ENCODE data around the gene UTS2B.

The UTS2B gene

DNA sequence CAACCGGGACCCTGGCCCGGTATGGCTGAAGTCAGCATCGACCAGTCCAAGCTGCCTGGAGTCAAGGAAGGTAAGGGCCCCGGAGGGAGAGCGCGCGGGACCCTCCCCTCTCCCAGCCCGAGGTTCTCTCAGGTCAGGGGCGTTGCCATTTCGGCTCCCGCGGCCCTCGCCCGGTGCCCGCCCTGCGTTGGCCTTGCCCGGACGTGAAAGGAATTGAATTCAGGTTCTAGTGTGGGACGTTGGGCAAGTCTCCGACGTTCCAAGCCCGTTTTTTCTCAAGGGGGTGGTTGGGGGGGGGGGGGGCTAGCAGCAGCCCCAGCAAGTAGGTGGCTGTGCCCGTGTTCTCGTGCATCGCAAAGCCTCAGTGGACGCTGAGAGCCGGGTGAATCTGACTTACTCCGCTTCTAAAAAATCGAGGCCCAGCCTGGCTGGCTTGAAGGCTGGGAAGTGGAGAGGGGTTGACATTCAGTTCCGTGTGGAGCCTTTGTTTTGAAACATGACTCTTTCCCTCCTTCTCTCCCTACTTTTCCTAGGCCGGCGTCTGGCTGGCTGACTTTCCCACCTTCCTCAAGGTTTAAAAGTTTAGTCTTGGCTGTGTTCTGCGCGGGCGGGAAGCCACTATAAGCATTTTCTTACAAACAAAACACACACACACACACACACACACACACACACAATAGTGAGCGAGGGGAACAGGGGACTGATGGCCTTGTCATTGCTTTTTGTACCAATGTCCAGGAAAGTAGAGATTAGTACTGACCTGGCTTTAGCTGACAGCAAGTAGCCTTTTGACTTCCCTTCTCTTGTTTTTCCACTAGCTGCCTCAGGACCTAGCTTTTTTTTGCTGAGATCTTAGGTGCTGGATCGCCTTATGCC, at the start of gene UTS2B:
UTS2B (minus strand) TSS at position 873 of the 876 bp plus-strand sequence. CDS start 48,337 bp downstream, outside the sequence.
- peak; percentile 35 to 55 for DNase-seq

GRCh38 chr3:191380001-191380400, 49.7 kb upstream of the UTS2B start:
- DNase-seq, result no peak

- no peak for DNase-seq
Observed at GRCh38 chr3:191379446-191379845, 49.1 kb upstream of the UTS2B start.

DNA sequence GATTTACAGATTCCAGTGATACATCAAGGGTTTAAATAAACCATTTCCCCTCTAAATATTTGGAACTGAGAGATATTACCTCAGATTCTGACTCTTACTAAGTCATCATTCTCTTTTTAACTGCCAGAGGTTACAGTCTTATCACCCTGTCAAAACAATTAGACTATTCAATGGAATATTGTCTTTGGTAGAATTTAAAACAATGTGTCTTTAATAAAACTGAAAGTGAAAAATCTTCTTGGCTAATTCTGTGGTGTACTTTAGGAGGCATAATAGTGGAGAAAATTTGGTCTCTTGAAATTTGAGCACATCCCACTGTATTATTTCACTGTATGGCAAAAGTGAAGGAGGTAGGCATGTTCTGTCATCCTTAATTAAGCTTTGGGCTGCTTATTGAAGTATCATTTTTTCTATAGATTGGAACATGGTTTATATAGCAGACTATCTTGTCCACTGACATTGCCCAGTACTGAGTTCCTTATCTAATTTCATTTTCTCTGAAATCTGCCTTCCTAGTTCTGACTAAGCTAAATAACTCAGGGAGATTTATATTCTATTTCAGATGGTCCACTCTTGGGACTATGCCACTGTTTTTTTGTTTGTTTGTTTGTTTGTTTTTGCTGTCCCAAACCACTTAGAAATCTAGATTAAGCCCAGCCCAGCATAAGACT, 48.0 kb upstream of the UTS2B start:
- DNase-seq, result no peak

DNA sequence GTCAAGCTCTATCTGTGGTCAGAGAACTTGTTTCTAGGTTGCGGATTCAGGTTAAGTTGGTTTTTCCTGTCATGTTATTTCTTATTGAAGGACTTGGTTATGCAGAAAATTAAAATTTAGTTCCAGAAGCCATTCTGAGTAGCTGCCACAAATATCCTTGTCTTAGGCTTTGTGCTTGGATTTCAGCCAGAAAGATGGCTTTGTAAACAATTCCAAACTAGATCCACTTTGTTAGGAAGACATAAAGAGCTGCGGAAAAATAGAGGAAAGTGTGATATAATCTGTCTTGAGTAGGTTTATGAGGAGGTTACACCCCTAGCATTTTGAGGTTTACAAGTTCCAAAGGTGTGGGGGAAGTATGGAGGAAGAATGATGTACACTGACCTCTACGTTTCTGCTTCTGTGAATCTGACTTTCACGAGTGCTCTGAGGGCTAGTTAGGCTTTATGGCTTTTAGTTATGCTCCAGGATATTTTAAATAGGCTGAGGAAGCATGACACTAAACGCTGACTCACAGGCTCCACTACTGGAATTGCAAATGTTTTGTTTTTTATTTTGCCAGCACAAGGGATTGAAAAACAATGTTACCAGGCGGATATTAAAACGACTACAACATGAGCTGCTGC, 46.3 kb upstream of the UTS2B start:
- no peak for DNase-seq

DNA sequence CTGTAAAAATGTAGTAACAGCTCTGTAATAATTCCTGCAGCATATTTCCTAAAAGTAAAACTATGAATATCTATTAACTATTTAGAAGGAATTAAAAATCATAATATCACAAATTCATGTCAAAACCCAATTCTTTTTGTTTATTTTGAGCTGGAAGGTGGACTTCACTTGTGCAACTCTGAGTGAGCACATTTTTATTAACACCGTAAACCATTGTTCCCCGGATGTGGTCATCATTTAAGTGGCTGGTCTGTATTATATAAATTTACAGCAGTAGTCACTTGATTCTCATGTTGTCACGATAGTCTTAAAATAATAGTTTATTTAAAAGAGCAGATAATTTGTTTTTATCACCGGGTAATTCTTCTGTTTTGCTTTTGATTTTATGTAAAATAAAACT, 43.0 kb upstream of the UTS2B start:
- DNase-seq, result no peak

DNA sequence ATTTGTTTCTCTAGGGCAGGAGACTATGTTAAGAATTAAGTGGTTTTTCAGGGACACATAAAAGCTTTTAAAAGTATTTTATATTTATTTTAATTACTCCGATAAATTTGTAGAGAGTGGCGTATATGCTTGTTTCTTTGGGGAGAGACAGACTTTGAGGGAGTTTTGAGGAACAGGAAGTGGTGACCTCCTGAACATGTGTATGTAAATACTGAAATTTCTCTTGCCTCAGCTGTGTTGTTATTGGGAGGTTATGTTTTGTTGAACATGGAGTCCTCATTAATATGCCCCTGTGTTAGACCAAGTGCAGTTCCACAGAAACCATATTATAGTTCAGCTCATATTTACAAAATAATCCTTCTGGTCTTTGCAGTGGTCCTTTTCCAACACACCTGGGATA, 41.8 kb upstream of the UTS2B start:
- DNase-seq, result no peak

- no peak for DNase-seq
Observed at GRCh38 chr3:191369616-191370010, 39.3 kb upstream of the UTS2B start.

DNA sequence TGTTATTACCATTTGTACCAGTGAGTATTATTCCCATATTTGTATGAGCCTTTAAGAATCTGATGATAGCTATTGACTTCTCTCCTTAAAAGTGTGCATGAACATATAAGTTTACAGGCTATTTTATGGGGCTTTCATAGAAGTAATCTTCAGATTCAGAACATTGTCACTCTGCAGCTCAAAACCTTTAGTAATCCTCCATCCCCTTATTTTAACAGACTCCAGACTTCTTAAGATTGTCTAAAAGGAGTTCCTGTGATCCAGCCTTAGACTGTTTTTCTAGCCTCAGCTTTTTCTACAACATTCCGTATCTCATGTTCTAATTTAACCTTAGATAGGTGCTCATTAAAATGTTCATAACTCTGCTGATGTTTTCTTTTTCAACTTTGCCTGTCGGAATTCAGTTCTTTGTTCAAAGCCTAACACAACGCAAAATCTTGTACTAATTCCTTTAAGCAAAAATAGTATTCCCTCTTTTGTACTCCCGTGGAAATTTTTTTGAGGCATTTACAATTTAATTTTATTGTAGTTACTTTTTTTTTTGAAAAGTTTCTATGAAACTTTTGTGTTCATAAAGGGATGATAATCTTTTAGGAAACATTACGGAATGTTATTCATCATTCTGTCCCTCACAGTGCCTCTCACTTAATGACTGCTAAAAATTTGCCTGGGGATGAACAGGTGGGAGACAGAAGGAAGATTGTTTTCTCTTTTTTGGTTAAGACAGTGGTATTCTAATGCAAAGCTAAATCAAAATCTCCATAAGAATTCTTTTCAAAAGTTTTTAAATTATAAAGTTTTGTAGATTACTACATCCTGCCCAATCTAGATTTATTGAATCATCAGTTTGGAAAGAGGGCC, 38.7 kb upstream of the UTS2B start:
- DNase-seq, result no peak

DNA sequence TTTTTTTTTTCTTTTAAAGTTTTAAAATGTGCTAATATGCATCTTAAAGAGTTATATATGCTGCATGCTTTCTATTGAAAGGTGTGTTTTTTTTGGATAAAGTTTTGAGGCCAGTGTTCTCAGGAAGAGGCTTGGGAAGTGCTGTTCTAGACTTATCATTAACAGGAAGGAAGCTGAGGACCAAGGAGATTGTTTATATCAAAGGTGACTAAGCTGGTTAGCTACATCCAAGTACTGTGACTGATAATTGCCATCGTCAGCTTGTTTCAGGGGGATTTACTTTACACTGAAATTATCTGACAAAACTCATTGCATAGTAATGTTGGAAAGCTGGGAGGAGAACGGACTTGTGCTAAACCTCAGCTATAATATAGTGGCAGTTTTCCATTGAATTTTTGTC, 36.3 kb upstream of the UTS2B start:
- DNase-seq, result no peak

- DNase-seq, result no peak
Observed at GRCh38 chr3:191363221-191363620, 32.9 kb upstream of the UTS2B start.

DNA sequence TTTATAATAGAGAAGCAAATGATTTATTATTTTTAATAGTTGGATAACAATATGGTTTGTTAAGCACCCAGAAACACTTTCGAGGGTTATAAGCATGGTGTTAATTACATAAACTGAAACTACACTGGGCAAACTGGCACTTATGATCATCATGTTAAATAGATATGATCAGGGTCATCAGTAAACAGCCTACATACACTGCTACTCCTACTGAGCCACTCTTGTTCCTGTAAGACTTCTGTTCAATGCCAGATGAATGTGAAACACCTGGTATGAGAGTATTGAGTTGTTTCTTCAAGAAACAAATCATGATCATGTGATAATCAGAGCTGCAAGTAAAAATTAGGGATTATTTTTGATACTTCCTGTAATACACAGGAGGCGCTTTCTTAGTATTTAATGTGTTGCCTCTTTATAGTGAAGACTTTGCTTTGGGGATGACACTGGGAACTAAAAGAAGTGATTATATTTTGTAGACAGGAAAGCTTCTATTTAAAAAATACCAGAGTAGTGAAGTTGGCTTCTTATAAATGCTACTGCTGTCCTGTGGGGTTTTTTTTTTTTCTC, 32.3 kb upstream of the UTS2B start:
- DNase-seq, result no peak

- no peak for DNase-seq
Observed at GRCh38 chr3:191362037-191362436, 31.7 kb upstream of the UTS2B start.

DNA sequence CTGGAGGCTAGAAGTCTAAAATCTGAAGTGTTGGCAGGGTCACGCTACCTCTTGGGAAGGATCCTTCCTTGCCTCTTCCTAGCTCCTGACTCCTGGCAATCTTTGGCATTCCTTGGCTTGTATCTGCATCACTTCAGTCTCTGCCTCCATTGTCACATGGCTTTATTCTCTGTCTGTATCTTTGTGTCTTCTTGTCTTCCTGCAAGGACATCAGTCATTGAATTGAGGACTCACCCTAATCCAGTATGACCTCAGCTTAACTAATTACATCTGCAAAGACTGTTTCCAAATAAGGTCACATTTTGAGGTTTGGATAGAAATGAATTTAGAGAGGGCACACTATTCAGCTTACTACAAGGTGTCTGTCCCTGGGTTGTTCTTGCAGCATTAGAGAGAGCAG, 31.1 kb upstream of the UTS2B start:
- no peak for DNase-seq

DNA sequence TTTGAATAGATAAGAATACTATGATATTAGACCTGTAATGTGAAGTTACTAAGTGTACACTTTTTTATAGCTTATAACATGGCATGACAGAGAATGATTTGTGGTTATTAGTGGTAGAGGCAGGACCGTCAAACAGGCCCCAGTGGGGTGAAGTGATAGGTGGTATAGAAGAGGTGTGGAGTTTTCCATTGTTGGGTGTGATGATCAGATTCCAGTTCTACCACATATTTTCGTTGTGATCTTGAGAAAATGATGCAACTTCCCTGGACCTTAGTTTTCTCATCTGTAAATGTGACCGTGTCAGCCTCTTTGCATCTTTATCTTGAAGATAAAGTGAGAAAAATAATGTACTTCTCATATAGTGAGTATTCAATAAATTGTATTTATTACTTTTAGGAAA, 30.3 kb upstream of the UTS2B start:
- DNase-seq, result no peak

GRCh38 chr3:191358929-191359328, 28.6 kb upstream of the UTS2B start:
- DNase-seq, result no peak

GRCh38 chr3:191357909-191358308, 27.6 kb upstream of the UTS2B start:
- no peak for DNase-seq

- no peak for DNase-seq
Observed at GRCh38 chr3:191356631-191357439, 26.5 kb upstream of the UTS2B start.

DNA sequence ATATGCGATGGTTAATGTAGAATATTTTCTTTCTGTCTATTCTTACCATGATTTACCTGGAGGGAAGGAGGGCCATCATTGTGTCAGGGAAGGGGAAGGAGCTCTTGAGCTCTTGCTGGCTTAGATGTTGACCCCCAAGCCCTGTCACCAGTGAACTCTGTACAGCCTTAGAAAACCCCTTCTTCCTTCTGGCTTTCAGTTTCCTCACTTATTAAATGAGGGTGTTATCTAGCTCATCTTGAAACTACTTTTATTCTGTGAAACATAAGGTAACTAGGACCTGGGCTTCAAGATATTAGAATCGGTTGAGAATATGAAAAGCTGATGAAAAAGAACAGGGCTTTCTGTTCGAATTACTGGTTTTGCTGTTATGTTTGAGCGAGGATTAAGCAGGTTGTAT, 25.1 kb upstream of the UTS2B start:
- DNase-seq, result no peak

GRCh38 chr3:191353022-191353777, 22.9 kb upstream of the UTS2B start:
- DNase-seq, result no peak

DNA sequence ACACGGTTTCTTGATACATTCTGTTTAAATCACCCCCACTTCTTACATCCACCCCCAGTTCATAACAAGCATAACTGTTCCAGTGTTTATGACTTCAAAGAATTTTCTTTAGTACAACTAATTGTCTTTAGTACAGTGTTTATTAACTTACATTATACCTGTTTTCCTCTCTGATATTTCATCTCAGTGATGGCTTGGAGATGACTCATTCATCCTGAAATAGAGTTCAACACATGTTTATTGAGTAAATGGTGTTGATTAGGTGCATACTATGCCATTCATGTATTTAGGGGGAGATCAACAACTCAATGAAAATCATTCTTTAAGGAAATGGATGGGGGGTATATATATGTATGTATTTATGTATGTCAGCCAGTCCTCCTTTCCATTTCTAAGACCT, 21.7 kb upstream of the UTS2B start:
- DNase-seq, result no peak

All from NCI-H2081 (cell line).